Neural cell (in vitro differentiated cells): ENCODE measurements around the gene TAF10. TPM values are rescaled to one million over a fixed set of nuclear protein-coding genes. Genes with fewer than 3 reads are reported as not detected.

Experiments
- H2AFZ ChIP-seq: fragments of 200-600, 300-800 bp; sonication (generic), shearing (Covaris generic); 2 replicates; pipeline ENCODE4 v1.6.0; 2014; ENCODE audit warnings: low read depth, mild to moderate bottlenecking, antibody characterized with exemption, low read length, moderate library complexity
- H3F3A ChIP-seq: fragments of 200-600 bp; shearing (Covaris generic); 2 replicates; pipeline ENCODE4 v1.6.1; 2016; ENCODE audit warnings: mild to moderate bottlenecking, moderate library complexity, mixed read lengths, antibody characterized with exemption, low read length; ENCODE audit not compliant: insufficient read depth, poor library complexity, severe bottlenecking
- H3K27ac ChIP-seq: fragments of 200-600, 300-800 bp; sonication (generic), shearing (Covaris generic); 2 replicates; pipeline ENCODE4 v1.5.1; 2014; ENCODE audit warnings: mild to moderate bottlenecking, low read length, moderate library complexity
- H3K27me3 ChIP-seq: fragments of 300-800, 200-600 bp; sonication (generic), shearing (Covaris generic); 2 replicates; pipeline ENCODE4 v1.6.0; 2014; ENCODE audit warnings: mild to moderate bottlenecking, low read depth, low read length, moderate library complexity; ENCODE audit not compliant: insufficient read depth
- H3K36me3 ChIP-seq: fragments of 300-800, 200-600 bp; sonication (generic), shearing (Covaris generic); 2 replicates; pipeline ENCODE4 v1.5.1; 2014; ENCODE audit warnings: mild to moderate bottlenecking, antibody characterized with exemption, low read length, moderate library complexity; ENCODE audit not compliant: insufficient read depth
- H3K4me2 ChIP-seq: fragments of 300-800, 200-600 bp; sonication (generic), shearing (Covaris generic); 2 replicates; pipeline ENCODE4 v1.6.0; 2014; ENCODE audit warnings: mild to moderate bottlenecking, low read length
- H3K4me3 ChIP-seq: fragments of 300-800, 200-600 bp; sonication (generic), shearing (Covaris generic); 2 replicates; pipeline ENCODE4 v1.5.1; 2014; ENCODE audit warnings: mild to moderate bottlenecking, low read length, moderate library complexity
- H3K79me2 ChIP-seq: fragments of 200-600 bp; shearing (Covaris generic); replicated peaks from 2 replicates; pipeline ENCODE4 v1.6.0; 2014; ENCODE audit warnings: mild to moderate bottlenecking, low read length, moderate library complexity; ENCODE audit not compliant: insufficient read depth
- H3K9ac ChIP-seq: fragments of 300-800, 200-600 bp; sonication (generic), shearing (Covaris generic); 2 replicates; pipeline ENCODE4 v1.6.1; 2016; ENCODE audit warnings: mild to moderate bottlenecking, low read length, mixed read lengths
- H3K9me2 ChIP-seq: fragments of 200-600 bp; shearing (Covaris generic); 2 replicates; pipeline ENCODE4 v1.6.1; 2016; ENCODE audit warnings: mild to moderate bottlenecking, low read length, mixed read lengths; ENCODE audit not compliant: insufficient read depth
- H3K9me3 ChIP-seq: fragments of 200-600, 300-800 bp; sonication (generic), shearing (Covaris generic); 2 replicates; pipeline ENCODE4 v1.6.1; 2016; ENCODE audit warnings: mild to moderate bottlenecking, mixed run types, low read length, moderate library complexity, mixed read lengths
- H4K20me1 ChIP-seq: fragments of 200-600 bp; shearing (Covaris generic); 2 replicates; pipeline ENCODE4 v1.6.1; 2016; ENCODE audit warnings: mild to moderate bottlenecking, mixed run types; ENCODE audit not compliant: insufficient read depth
- EP300 ChIP-seq: fragments of 450-650 bp; conservative IDR thresholded peaks from 2 replicates; pipeline ENCODE4 v1.6.1; 2014; ENCODE audit warnings: antibody characterized with exemption, mild to moderate bottlenecking, moderate library complexity; ENCODE audit not compliant: poor library complexity, severe bottlenecking
- EZH2 ChIP-seq: fragments of 200-600, 300-800 bp; shearing (Covaris generic), sonication (generic); IDR thresholded peaks from 2 replicates; pipeline ENCODE4 v1.6.1; 2014; ENCODE audit warnings: antibody characterized with exemption, low read length, borderline replicate concordance, mild to moderate bottlenecking; ENCODE audit not compliant: insufficient read depth, poor library complexity, severe bottlenecking
- MXI1 ChIP-seq: fragments of 450-650 bp; conservative IDR thresholded peaks from 2 replicates; pipeline ENCODE4 v1.6.1; 2014; ENCODE audit warnings: antibody characterized with exemption, mild to moderate bottlenecking; ENCODE audit not compliant: poor library complexity, severe bottlenecking
- POLR2AphosphoS5 ChIP-seq: IDR thresholded peaks from 2 replicates; pipeline ENCODE4 v1.6.1; 2012
- RAD21 ChIP-seq: fragments of 450-650 bp; conservative IDR thresholded peaks from 2 replicates; pipeline ENCODE4 v1.6.1; 2014; ENCODE audit warnings: antibody characterized with exemption, mild to moderate bottlenecking, moderate library complexity
- SMC3 ChIP-seq: fragments of 450-650 bp; conservative IDR thresholded peaks from 2 replicates; pipeline ENCODE4 v1.6.1; 2014; ENCODE audit warnings: antibody characterized with exemption, mild to moderate bottlenecking, moderate library complexity; ENCODE audit not compliant: poor library complexity
- TAF1 ChIP-seq: IDR thresholded peaks from 2 replicates; pipeline ENCODE4 v1.6.1; 2012; ENCODE audit warnings: low read depth
- polyA plus RNA-seq: library from polyadenylated mRNA; depleted of rRNA; stranded (reverse); fragments of >200 nt; gene quantifications from 2 replicates; pipeline ENCODE4 v1.2.3, GENCODE V29; 2014
- TF ChIP-seq, protein P1 (sequence below): IDR thresholded peaks from 2 replicates; pipeline ENCODE4 v1.6.1; 2012; ENCODE audit warnings: borderline replicate concordance
- TF ChIP-seq, protein P2 (sequence below): fragments of 450-650 bp; IDR thresholded peaks from 2 replicates; pipeline ENCODE4 v1.5.1; 2014; ENCODE audit warnings: antibody characterized with exemption, mild to moderate bottlenecking, moderate library complexity; ENCODE audit not compliant: poor library complexity, severe bottlenecking

Gene TAF10
- polyA plus RNA-seq, 1 donor from 2014 or later = 39.7 TPM

DNA sequence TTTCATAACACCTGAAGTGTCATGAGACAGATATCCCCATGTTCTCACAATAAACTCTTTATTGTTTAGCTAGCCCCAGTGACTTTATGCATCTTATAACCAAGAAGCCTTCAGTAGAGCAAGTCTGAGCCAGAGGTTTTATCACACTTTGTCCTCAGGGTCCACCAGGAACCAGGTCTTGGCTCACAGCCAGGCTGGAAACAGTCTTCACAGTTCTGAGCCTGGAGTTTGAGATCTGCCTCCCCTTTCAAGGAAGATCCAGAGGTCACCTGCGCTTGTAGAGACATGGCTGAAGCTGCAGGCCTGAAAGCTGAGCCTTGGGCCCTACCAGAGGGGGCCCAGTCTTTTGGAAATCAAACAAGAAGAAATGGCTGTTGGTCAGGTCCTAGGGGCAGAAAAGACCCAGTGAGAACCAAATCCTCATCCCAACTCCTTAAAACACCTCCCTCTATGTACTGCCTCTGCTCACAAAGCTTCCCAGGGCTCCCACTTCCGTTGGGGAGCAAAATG, 12.1 kb downstream of the TAF10 start:
- Histone ChIP-seq H3K9ac (no peak overlapping the region), H3K79me2 (peaks cover 15% of the 10 kb centered on the region), H3K9me2 (no peaks in the 10 kb centered on the region), H3F3A (peaks cover 5% of the 10 kb centered on the region), H3K4me2 (no peak overlapping the region), H3K36me3 (peaks cover 3% of the 10 kb centered on the region), H3K27me3 (no peaks in the 10 kb centered on the region), H2AFZ (no peak overlapping the region), H3K4me3 (no peak overlapping the region), H3K27ac (no peak overlapping the region), H3K9me3 (no peaks in the 10 kb centered on the region), H4K20me1 (no peaks in the 10 kb centered on the region)
- TF ChIP-seq, protein P1, sequence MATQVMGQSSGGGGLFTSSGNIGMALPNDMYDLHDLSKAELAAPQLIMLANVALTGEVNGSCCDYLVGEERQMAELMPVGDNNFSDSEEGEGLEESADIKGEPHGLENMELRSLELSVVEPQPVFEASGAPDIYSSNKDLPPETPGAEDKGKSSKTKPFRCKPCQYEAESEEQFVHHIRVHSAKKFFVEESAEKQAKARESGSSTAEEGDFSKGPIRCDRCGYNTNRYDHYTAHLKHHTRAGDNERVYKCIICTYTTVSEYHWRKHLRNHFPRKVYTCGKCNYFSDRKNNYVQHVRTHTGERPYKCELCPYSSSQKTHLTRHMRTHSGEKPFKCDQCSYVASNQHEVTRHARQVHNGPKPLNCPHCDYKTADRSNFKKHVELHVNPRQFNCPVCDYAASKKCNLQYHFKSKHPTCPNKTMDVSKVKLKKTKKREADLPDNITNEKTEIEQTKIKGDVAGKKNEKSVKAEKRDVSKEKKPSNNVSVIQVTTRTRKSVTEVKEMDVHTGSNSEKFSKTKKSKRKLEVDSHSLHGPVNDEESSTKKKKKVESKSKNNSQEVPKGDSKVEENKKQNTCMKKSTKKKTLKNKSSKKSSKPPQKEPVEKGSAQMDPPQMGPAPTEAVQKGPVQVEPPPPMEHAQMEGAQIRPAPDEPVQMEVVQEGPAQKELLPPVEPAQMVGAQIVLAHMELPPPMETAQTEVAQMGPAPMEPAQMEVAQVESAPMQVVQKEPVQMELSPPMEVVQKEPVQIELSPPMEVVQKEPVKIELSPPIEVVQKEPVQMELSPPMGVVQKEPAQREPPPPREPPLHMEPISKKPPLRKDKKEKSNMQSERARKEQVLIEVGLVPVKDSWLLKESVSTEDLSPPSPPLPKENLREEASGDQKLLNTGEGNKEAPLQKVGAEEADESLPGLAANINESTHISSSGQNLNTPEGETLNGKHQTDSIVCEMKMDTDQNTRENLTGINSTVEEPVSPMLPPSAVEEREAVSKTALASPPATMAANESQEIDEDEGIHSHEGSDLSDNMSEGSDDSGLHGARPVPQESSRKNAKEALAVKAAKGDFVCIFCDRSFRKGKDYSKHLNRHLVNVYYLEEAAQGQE = no peak
- no peak for TF ChIP-seq TAF1
- no peak for TF ChIP-seq MXI1
- TF ChIP-seq, protein P2, sequence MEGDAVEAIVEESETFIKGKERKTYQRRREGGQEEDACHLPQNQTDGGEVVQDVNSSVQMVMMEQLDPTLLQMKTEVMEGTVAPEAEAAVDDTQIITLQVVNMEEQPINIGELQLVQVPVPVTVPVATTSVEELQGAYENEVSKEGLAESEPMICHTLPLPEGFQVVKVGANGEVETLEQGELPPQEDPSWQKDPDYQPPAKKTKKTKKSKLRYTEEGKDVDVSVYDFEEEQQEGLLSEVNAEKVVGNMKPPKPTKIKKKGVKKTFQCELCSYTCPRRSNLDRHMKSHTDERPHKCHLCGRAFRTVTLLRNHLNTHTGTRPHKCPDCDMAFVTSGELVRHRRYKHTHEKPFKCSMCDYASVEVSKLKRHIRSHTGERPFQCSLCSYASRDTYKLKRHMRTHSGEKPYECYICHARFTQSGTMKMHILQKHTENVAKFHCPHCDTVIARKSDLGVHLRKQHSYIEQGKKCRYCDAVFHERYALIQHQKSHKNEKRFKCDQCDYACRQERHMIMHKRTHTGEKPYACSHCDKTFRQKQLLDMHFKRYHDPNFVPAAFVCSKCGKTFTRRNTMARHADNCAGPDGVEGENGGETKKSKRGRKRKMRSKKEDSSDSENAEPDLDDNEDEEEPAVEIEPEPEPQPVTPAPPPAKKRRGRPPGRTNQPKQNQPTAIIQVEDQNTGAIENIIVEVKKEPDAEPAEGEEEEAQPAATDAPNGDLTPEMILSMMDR = no peak
- no peak for TF ChIP-seq EP300
- no peak for TF ChIP-seq SMC3
- no peak for TF ChIP-seq RAD21
- no peak for TF ChIP-seq POLR2AphosphoS5
- no peak for TF ChIP-seq EZH2

DNA sequence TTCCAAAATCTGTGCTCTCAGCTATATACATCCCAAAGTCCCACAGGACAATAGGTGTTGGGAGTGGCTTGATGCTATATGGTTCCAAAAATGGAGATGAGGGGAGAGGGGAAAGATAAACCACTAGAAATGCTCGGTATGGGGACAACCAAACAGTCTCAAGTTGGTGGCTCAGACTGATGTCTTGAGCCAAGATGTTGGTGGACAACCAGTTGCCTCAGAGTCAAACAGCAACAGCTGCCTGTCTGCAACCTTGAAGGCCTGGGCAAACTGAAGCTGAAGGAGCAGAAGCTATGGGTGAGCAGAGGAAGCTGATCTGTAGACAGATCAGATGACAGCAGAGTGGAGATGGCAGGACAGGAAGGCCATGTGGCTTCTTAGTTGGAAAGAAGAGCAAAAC, 12.6 kb downstream of the TAF10 start:
- TF ChIP-seq SMC3 = no peak
- TF ChIP-seq, protein P1 = no peak
- no peak for TF ChIP-seq EP300
- TF ChIP-seq POLR2AphosphoS5 = no peak
- TF ChIP-seq, protein P2 = no peak
- no peak for TF ChIP-seq RAD21
- Histone ChIP-seq H3K36me3 (peaks cover 3% of the 10 kb centered on the region), H3K79me2 (peaks cover 15% of the 10 kb centered on the region), H3K4me3 (no peak overlapping the region), H3K27me3 (no peaks in the 10 kb centered on the region), H3F3A (peaks cover under 1% of the 10 kb centered on the region), H3K27ac (no peak overlapping the region), H3K9me2 (no peaks in the 10 kb centered on the region), H2AFZ (no peak overlapping the region), H3K9me3 (no peaks in the 10 kb centered on the region), H3K9ac (no peak overlapping the region), H3K4me2 (no peak overlapping the region), H4K20me1 (no peaks in the 10 kb centered on the region)
